Measurements from ENCODE around the gene NAPSA. TPM values are rescaled to one million over a fixed set of nuclear protein-coding genes. Genes with fewer than 3 reads are reported as not detected.

Gene NAPSA
- total and polyA plus RNA-seq, 8 donors = 0.18 to 87.5 (median 1.9) TPM; not detected in 2

DNA sequence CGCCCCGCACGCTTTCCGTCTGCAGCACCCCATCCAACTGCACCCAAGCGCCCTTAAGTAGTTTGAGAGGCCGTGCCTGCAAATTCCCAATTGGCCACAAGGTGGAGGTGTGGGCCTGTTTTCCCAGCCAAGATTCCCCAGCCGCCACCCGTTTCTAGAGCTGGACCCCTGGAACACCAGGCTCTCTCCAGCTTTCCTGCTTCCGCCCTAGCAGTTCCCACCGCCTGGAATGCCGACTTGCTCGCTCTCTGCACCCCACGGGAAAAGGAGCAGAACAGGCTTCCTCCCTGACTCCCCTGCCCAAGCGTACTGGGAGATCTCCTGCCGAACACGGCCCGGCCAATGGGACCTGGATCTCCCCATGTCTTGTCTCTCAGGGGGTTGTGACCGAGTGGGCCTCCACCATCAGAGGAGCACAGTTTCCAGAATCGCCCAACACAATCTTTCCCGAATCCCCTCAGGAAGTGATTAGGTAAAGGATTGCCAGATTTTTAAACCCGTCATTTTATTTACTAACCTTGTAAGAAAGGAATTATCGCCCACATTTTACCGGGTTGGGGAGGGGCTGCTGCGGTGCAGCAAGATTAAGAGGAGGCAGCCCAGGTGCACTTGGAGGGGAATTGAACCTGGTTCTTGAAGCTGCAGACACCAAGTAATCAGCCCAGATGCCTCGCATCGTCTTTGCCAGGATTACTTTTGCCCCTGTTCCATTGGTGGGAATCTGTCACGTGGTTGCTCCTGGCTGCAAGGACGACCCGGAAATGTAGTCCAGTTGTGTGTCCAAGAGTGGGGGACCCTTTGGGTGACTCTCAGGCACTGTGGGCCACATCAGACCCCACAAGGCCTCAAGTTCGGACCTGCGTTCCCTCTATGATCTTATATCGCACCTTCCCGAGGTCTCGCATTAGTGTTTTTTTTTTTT lies 3.5 kb upstream of the NAPSA start:
- intact Hi-C loops (cut with DNase I; ENCODE audit: low total_unique reads) = loop anchor here (5.0 kb wide), 1 partner anchor 88 kb away; no protein-coding TSS in a partner anchor
- Histone ChIP-seq H3K9me3 (no peaks in the 10 kb centered on the region), H3K27me3 (no peaks in the 10 kb centered on the region), H3K27ac (peak overlapping the region; percentile 70 to 87 (median 79)), H3K4me3 (peak overlapping the region; percentile 62 to 81 (median 66)), H3K4me1 (peaks cover 0 to 13% (median 12%) of the 10 kb centered on the region in 4 donors), H3K36me3 (no peaks in the 10 kb centered on the region)
- WGBS, 5 donors = 6 to 13% (median 7%) methylated on average over 32 to 34 of the region's 34 CpGs
- TF ChIP-seq CTCF (IDR thresholded peaks at IDR 0.05) (peak in 6 of 7 experiments; percentile 13 to 93 (median 88)), POLR2A (IDR thresholded peaks at IDR 0.05) (no peak), POLR2AphosphoS5 (IDR thresholded peaks at IDR 0.05) (peak in 1 of 3 donors; percentile 55)
- DNase-seq = peak; percentile 87 to 95

- Histone ChIP-seq H3K4me3 (no peak overlapping the region), H3K27me3 (peaks cover 0 to 5% (median 0%) of the 10 kb centered on the region in 3 donors), H3K36me3 (no peaks in the 10 kb centered on the region), H3K4me1 (peaks cover 0 to 11% (median 5%) of the 10 kb centered on the region in 4 donors), H3K27ac (no peak overlapping the region), H3K9me3 (no peaks in the 10 kb centered on the region)
- DNase-seq = no peak
- TF ChIP-seq EP300 (IDR thresholded peaks at IDR 0.05) = no peak
- no peak for TF ChIP-seq POLR2AphosphoS5 (IDR thresholded peaks at IDR 0.05)
- no peak for TF ChIP-seq CTCF (IDR thresholded peaks at IDR 0.05)
- no peak for TF ChIP-seq POLR2A (IDR thresholded peaks at IDR 0.05)
- intact Hi-C loops (cut with DNase I; ENCODE audit: low total_unique reads) = no loop called here
- WGBS, 5 donors = 52 to 66% (median 57%) methylated on average over 11 of the region's 11 CpGs
Observed at GRCh38 chr19:50362656-50363424, 2.6 kb downstream of the NAPSA start.

DNA sequence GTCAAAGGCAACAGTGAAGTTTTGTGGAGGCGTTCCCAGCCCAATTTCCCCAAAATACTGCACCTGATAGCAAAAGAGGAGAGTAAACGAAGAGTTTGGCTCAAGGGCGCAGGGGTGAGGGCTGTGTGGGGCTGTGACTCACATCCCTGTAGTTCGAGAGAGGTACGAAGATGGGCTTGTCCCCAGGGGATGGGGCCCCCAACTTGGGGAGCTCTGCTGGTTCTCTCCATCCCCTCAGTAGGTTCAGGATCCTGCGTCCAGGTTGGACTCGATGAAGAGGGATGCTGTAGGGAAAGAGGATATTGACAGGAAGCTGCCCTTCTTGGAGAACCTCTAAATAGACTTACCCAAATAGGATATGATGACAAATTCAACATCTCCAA lies 3.4 kb downstream of the NAPSA start:
- no peak for DNase-seq
- Histone ChIP-seq H3K27me3 (peaks cover 0 to 7% (median 0%) of the 10 kb centered on the region in 3 donors), H3K27ac (no peak overlapping the region), H3K9me3 (no peaks in the 10 kb centered on the region), H3K4me3 (no peak overlapping the region), H3K36me3 (no peaks in the 10 kb centered on the region), H3K4me1 (peaks cover 0 to 19% (median 9%) of the 10 kb centered on the region in 4 donors)
- TF ChIP-seq EP300 (IDR thresholded peaks at IDR 0.05) = no peak
- no peak for TF ChIP-seq POLR2AphosphoS5 (IDR thresholded peaks at IDR 0.05)
- no peak for TF ChIP-seq CTCF (IDR thresholded peaks at IDR 0.05)
- no peak for TF ChIP-seq POLR2A (IDR thresholded peaks at IDR 0.05)
- 83 to 91% (median 83%) methylated on average over 7 of the region's 7 CpGs for WGBS, 5 donors
- intact Hi-C loops (cut with DNase I; ENCODE audit: low total_unique reads) = no loop called here

DNA sequence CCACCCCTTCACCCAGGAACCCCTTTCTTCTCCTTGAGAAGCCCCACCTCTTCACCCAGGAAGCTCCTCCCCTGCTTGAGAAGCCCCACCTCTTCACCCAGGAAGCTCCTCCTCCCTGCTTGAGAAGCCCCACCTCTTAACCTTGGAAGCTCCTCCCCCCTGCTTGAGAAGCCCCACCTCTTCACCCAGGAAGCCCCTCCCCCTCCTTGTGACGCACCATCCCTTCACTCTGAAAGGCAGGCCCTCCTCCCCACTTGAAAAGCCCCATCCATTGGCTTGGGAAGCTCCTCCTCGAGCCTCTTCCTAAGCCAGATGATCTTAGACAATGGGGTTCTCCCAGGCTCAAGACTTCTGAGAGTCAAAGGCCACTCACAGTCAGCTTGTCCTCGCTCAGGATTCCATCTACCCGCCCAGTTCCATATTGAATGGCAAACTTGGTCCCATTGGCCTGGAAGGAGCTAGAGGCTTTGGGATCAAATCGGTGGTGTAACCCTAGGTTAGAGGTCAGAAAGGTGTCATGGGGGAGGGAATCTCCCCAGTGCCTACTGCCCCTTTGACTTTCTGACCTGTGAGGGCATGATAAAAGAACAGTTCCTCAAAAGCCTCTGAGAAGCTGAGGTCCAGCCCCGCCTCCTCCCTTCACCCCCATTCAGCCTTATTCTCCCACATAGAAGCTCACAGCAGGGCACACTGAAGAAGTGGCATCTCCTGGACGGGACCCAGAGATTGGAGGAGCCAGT lies 4.0 kb downstream of the NAPSA start:
- WGBS, 5 donors = 82 to 92% (median 87%) methylated on average over 6 to 7 of the region's 7 CpGs
- H3K4me1 ChIP-seq = peaks cover 0 to 21% (median 10%) of the 10 kb centered on the region in 4 donors
- no peaks in the 10 kb centered on the region for H3K36me3 ChIP-seq
- H3K9me3 ChIP-seq = no peaks in the 10 kb centered on the region
- H3K4me3 ChIP-seq = no peak overlapping the region
- DNase-seq = no peak
- peaks cover 0 to 7% (median 0%) of the 10 kb centered on the region in 3 donors for H3K27me3 ChIP-seq
- intact Hi-C loops (cut with DNase I; ENCODE audit: low total_unique reads) = no loop called here
- no peak overlapping the region for H3K27ac ChIP-seq
- no peak for TF ChIP-seq CTCF (IDR thresholded peaks at IDR 0.05)
- TF ChIP-seq POLR2AphosphoS5 (IDR thresholded peaks at IDR 0.05) = no peak
- TF ChIP-seq EP300 (IDR thresholded peaks at IDR 0.05) = no peak
